ENCODE measurements around the gene HOTAIR. TPM values are rescaled to one million over a fixed set of nuclear protein-coding genes. Genes with fewer than 3 reads are reported as not detected.

The HOTAIR gene
- total RNA-seq, 1 experiment from 2014 or later: not detected

- Histone ChIP-seq H3K79me1 (ENCODE audit: insufficient read depth, low read depth, low read length, poor library complexity, severe bottlenecking) (no peaks in the 10 kb centered on the region), H2BK5ac (ENCODE audit: insufficient read length, low read length) (no peak overlapping the region), H3K27ac (ENCODE audit: insufficient read length, low read depth, low read length) (no peak overlapping the region), H3K18ac (ENCODE audit: insufficient read length, low read depth, low read length) (no peak overlapping the region), H3K4me2 (ENCODE audit: insufficient read depth, insufficient read length, low read length) (no peak overlapping the region), H4K5ac (ENCODE audit: insufficient read length, low read depth, low read length) (no peak overlapping the region), H2AFZ (ENCODE audit: low read length) (no peak overlapping the region), H3K23me2 (ENCODE audit: insufficient read length, low read depth, low read length, poor library complexity, severe bottlenecking) (no peaks in the 10 kb centered on the region), H4K20me1 (ENCODE audit: control insufficient read depth, insufficient read depth, insufficient read length) (no peaks in the 10 kb centered on the region), H3K4ac (ENCODE audit: low read depth, low read length) (no peak overlapping the region), H3K56ac (ENCODE audit: insufficient read length, low read depth, low read length) (no peak overlapping the region), H3K14ac (ENCODE audit: insufficient read depth, low read length) (no peak overlapping the region), H2BK20ac (ENCODE audit: low read depth, low read length, poor library complexity, severe bottlenecking) (no peak overlapping the region), H4K8ac (replicated peaks; ENCODE audit: insufficient read length, low read depth, low read length) (no peak overlapping the region), H2BK120ac (ENCODE audit: low read depth, low read length, poor library complexity, severe bottlenecking) (no peak overlapping the region), H3T11ph (ENCODE audit: low read length) (no peak overlapping the region), H3K9ac (ENCODE audit: extremely low read depth, insufficient read length, low read length) (no peak overlapping the region), H4K91ac (ENCODE audit: insufficient read length, low read depth, low read length) (no peak overlapping the region), H3K4me1 (ENCODE audit: insufficient read depth, low read length) (no peaks in the 10 kb centered on the region), H2BK15ac (ENCODE audit: low read depth, low read length) (no peak overlapping the region), H3K27me3 (ENCODE audit: insufficient read depth, low read length) (peaks cover 99% of the 10 kb centered on the region), H3K9me3 (ENCODE audit: control insufficient read depth, low read depth, low read length) (no peaks in the 10 kb centered on the region), H2AK5ac (ENCODE audit: insufficient read length, low read length) (no peak overlapping the region), H3K79me2 (ENCODE audit: insufficient read depth, low read length) (no peaks in the 10 kb centered on the region), H3K23ac (ENCODE audit: insufficient read length, low read depth, low read length) (no peak overlapping the region), H2BK12ac (ENCODE audit: insufficient read length, low read depth, low read length) (no peak overlapping the region)
- no CpG with 5 or more reads among the region's 13 CpGs for WGBS (ENCODE audit: extremely low coverage, insufficient read length, low lambda C conversion rate)
- Mint-ChIP-seq H3K27me3 (ENCODE audit: low read depth) (peaks cover 99% of the 10 kb centered on the region), H3K9me3 (peaks cover 0 to 9% of the 10 kb centered on the region in 2 experiments; a peak in 3 of 5 replicates), H3K27ac (no peak overlapping the region), H3K36me3 (ENCODE audit: insufficient read depth in 1 of 3, low read depth in 3 of 3) (no peaks in the 10 kb centered on the region; a peak in 2 of 7 replicates), H3K4me1 (peaks cover 6 to 20% of the 10 kb centered on the region in 2 experiments; a peak in 3 of 4 replicates), H3K4me3 (no peak overlapping the region; a peak in 1 of 5 replicates)
- peak; percentile 25; the same call in 1 of the 3 replicates for TF ChIP-seq CTCF (conservative IDR thresholded peaks at IDR 0.05)
- no peak for DNase-seq
Measured at GRCh38 chr12:53952335-53952694, 22.4 kb downstream of the HOTAIR start.
